Astrocyte (in vitro differentiated cells and primary cell): ENCODE results near the gene CPB2. TPM values are rescaled to one million over a fixed set of nuclear protein-coding genes. Genes with fewer than 3 reads are reported as not detected.

Experiments used
- DNase-seq: peaks from one replicate; pipeline ENCODE4 v3.0.0-alpha.2; 2010; ENCODE audit warnings: low read depth
- FAIRE-seq: peaks from 2 replicates; lab custom pipeline; 2011; peaks lifted over from hg19 to GRCh38; lab: Jason Lieb, UNC
- H2AFZ ChIP-seq: 2 replicates; pipeline ENCODE4 v1.6.0; 2012; ENCODE audit warnings: low read depth, low read length, inconsistent platforms
- H3K27ac ChIP-seq: 2 replicates; pipeline ENCODE4 v1.5.1; 2011; ENCODE audit warnings: low read depth, low read length, inconsistent platforms
- H3K27me3 ChIP-seq: 2 replicates; pipeline ENCODE4 v1.6.0; 2011; ENCODE audit warnings: low read length, inconsistent platforms; ENCODE audit not compliant: insufficient read depth
- H3K36me3 ChIP-seq: 2 replicates; pipeline ENCODE4 v1.5.1; 2011; ENCODE audit warnings: low read length, inconsistent platforms; ENCODE audit not compliant: insufficient read depth
- H3K4me1 ChIP-seq: 2 replicates; pipeline ENCODE4 v1.5.1; 2011; ENCODE audit warnings: low read length, inconsistent platforms; ENCODE audit not compliant: insufficient read depth
- H3K4me2 ChIP-seq: 2 replicates; pipeline ENCODE4 v1.6.0; 2012; ENCODE audit warnings: low read length, inconsistent platforms
- H3K4me3 ChIP-seq: 2 replicates; pipeline ENCODE4 v1.5.1; 2011; ENCODE audit warnings: low read depth, mild to moderate bottlenecking, low read length, inconsistent platforms; ENCODE audit not compliant: insufficient read depth
- H3K79me2 ChIP-seq: 2 replicates; pipeline ENCODE4 v1.6.0; 2012; ENCODE audit warnings: mild to moderate bottlenecking, low read length, inconsistent platforms; ENCODE audit not compliant: insufficient read depth
- H3K9ac ChIP-seq: 2 replicates; pipeline ENCODE4 v1.6.0; 2012; ENCODE audit warnings: mild to moderate bottlenecking, low read length, inconsistent platforms
- H3K9me3 ChIP-seq: 2 replicates; pipeline ENCODE4 v1.5.1; 2012; ENCODE audit warnings: low read depth, mild to moderate bottlenecking, low read length, inconsistent platforms; ENCODE audit not compliant: insufficient read depth
- H4K20me1 ChIP-seq: 2 replicates; pipeline ENCODE4 v1.6.0; 2012; ENCODE audit warnings: low read length, inconsistent platforms; ENCODE audit not compliant: insufficient read depth
- H3K27ac Mint-ChIP-seq: one replicate; pipeline ENCODE4 v1.8.0; 2021; ENCODE audit warnings: mild to moderate bottlenecking, mixed read lengths; ENCODE audit not compliant: unreplicated experiment
- H3K27me3 Mint-ChIP-seq: one replicate; pipeline ENCODE4 v1.8.0; 2021; ENCODE audit warnings: low read depth, mixed read lengths; ENCODE audit not compliant: unreplicated experiment
- H3K36me3 Mint-ChIP-seq: one replicate; pipeline ENCODE4 v1.8.0; 2021; ENCODE audit warnings: low read depth, mixed read lengths; ENCODE audit not compliant: unreplicated experiment
- H3K4me1 Mint-ChIP-seq: one replicate; pipeline ENCODE4 v1.8.0; 2021; ENCODE audit warnings: low read depth, mixed read lengths; ENCODE audit not compliant: unreplicated experiment
- H3K4me3 Mint-ChIP-seq: one replicate; pipeline ENCODE4 v1.8.0; 2021; ENCODE audit warnings: mild to moderate bottlenecking, moderate library complexity, mixed read lengths; ENCODE audit not compliant: unreplicated experiment
- H3K9me3 Mint-ChIP-seq: one replicate; pipeline ENCODE4 v1.8.0; 2021; ENCODE audit warnings: mild to moderate bottlenecking, mixed read lengths; ENCODE audit not compliant: unreplicated experiment
- EZH2 ChIP-seq: IDR thresholded peaks from 2 replicates; pipeline ENCODE4 v1.6.1; 2012; ENCODE audit warnings: mild to moderate bottlenecking, low read length, inconsistent platforms; ENCODE audit not compliant: insufficient read depth
- total RNA-seq: library from RNA; stranded (reverse); gene quantifications from 2 replicates; pipeline ENCODE4 v1.2.1, GENCODE V29; 2021
- TF ChIP-seq, protein P1 (sequence below): IDR thresholded peaks from 2 replicates; pipeline ENCODE4 v1.5.1; 2011; ENCODE audit warnings: low read depth, mild to moderate bottlenecking, inconsistent platforms, low read length, moderate library complexity; ENCODE audit not compliant: insufficient read depth

The CPB2 gene
- total RNA-seq, 1 donor from 2014 or later: not detected

DNA sequence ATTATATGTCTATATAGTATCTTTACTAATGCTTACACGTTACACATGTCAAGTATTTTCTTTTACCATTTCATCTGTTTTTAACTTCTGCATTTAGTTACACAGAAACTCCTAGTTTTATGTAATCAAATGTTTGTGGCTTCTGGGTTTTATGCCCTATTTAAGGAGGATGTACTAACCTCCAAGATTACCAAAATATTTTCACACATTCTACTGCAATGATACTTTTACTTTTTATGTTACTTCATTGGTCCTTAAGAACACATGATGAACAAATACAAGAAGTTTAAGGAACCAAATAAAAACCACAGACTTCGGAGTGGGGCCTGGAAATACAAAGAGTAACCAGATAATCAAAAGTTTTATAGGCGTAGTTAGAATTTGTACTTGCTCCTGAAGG lies 89.5 kb downstream of the CPB2 start:
- no peak for TF ChIP-seq EZH2
- TF ChIP-seq, protein P1, sequence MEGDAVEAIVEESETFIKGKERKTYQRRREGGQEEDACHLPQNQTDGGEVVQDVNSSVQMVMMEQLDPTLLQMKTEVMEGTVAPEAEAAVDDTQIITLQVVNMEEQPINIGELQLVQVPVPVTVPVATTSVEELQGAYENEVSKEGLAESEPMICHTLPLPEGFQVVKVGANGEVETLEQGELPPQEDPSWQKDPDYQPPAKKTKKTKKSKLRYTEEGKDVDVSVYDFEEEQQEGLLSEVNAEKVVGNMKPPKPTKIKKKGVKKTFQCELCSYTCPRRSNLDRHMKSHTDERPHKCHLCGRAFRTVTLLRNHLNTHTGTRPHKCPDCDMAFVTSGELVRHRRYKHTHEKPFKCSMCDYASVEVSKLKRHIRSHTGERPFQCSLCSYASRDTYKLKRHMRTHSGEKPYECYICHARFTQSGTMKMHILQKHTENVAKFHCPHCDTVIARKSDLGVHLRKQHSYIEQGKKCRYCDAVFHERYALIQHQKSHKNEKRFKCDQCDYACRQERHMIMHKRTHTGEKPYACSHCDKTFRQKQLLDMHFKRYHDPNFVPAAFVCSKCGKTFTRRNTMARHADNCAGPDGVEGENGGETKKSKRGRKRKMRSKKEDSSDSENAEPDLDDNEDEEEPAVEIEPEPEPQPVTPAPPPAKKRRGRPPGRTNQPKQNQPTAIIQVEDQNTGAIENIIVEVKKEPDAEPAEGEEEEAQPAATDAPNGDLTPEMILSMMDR: no peak

DNA sequence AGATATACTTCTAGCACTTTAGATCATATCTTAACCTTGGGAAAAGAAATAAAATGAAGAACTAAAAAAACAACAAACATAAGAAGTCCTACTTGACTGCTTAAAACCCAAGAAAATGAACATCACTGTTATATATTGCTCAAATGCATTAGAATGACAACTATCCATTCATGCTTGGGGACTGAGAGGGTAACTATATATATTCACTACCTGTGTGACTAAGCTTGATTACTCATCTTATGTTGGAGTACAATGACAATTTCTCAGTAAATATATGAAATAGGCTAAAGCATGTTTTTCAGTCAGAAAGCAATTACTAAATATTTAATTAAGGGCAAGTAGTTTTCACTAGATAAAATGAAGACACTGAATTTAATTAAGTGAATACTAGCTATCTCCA lies 92.4 kb downstream of the CPB2 start:
- FAIRE-seq: no peak
- H3K4me3 Mint-ChIP-seq: no peak overlapping the region
- Histone ChIP-seq H3K4me3 (no peak overlapping the region), H3K9ac (no peak overlapping the region), H3K36me3 (peaks cover 11% of the 10 kb centered on the region), H3K79me2 (no peaks in the 10 kb centered on the region), H2AFZ (no peak overlapping the region), H3K27ac (no peak overlapping the region), H3K4me2 (no peak overlapping the region), H3K4me1 (no peaks in the 10 kb centered on the region), H3K27me3 (no peaks in the 10 kb centered on the region), H4K20me1 (no peaks in the 10 kb centered on the region), H3K9me3 (no peaks in the 10 kb centered on the region)
- TF ChIP-seq, protein P1: no peak
- TF ChIP-seq EZH2: no peak
- H3K4me1 Mint-ChIP-seq: peaks cover 6% of the 10 kb centered on the region
- H3K27me3 Mint-ChIP-seq: no peaks in the 10 kb centered on the region
- DNase-seq: no peak
- no peaks in the 10 kb centered on the region for H3K9me3 Mint-ChIP-seq
- peaks cover 2% of the 10 kb centered on the region for H3K36me3 Mint-ChIP-seq
- no peak overlapping the region for H3K27ac Mint-ChIP-seq

More for the DNA sequence above, 89.5 kb downstream of the CPB2 start:
- no peak overlapping the region for H2AFZ ChIP-seq
- H3K9me3 Mint-ChIP-seq: no peaks in the 10 kb centered on the region
- peaks cover 8% of the 10 kb centered on the region for H3K4me1 Mint-ChIP-seq
- H3K27ac ChIP-seq: no peak overlapping the region
- H3K27me3 ChIP-seq: no peaks in the 10 kb centered on the region
- H3K36me3 ChIP-seq: peaks cover 14% of the 10 kb centered on the region
- no peak overlapping the region for H3K27ac Mint-ChIP-seq
- no peak for DNase-seq
- no peak overlapping the region for H3K4me3 ChIP-seq
- H3K9me3 ChIP-seq: no peaks in the 10 kb centered on the region
- H3K9ac ChIP-seq: no peak overlapping the region
- H4K20me1 ChIP-seq: no peaks in the 10 kb centered on the region
- peaks cover 2% of the 10 kb centered on the region for H3K36me3 Mint-ChIP-seq
- no peak overlapping the region for H3K4me3 Mint-ChIP-seq
- H3K4me1 ChIP-seq: no peaks in the 10 kb centered on the region
- FAIRE-seq: no peak
- H3K4me2 ChIP-seq: no peak overlapping the region
- H3K79me2 ChIP-seq: no peaks in the 10 kb centered on the region
- no peaks in the 10 kb centered on the region for H3K27me3 Mint-ChIP-seq

DNA sequence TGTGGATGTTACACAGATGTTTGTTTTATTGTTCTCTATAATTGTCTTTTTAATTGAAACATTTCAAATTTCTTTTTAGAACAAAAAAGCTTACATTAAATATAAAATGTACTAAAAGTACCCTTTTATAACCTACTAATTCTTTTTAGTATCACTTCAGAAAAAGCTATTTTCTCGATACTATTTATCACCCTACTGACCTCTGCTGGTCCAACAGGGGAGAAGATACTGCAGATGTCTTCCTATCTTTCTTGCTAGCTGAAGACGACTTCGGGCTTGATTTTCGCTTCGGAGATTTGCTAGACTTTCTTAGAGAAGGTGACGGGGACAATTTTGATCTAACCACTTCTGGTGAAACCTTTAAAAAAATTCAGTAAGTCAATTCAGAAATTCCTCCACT lies 94.7 kb downstream of the CPB2 start:
- H2AFZ ChIP-seq: no peak overlapping the region
- H3K4me3 Mint-ChIP-seq: no peak overlapping the region
- no peak for TF ChIP-seq EZH2
- TF ChIP-seq, protein P1: no peak
- FAIRE-seq: no peak
- H3K9me3 Mint-ChIP-seq: no peaks in the 10 kb centered on the region
- H3K79me2 ChIP-seq: no peaks in the 10 kb centered on the region
- H3K27me3 Mint-ChIP-seq: no peaks in the 10 kb centered on the region
- peaks cover 6% of the 10 kb centered on the region for H3K36me3 ChIP-seq
- H3K4me3 ChIP-seq: no peak overlapping the region
- H3K9me3 ChIP-seq: no peaks in the 10 kb centered on the region
- H3K4me2 ChIP-seq: no peak overlapping the region
- H3K4me1 Mint-ChIP-seq: peaks cover 6% of the 10 kb centered on the region
- no peak for DNase-seq
- no peaks in the 10 kb centered on the region for H4K20me1 ChIP-seq
- no peak overlapping the region for H3K27ac Mint-ChIP-seq
- H3K36me3 Mint-ChIP-seq: no peaks in the 10 kb centered on the region
- H3K4me1 ChIP-seq: no peaks in the 10 kb centered on the region
- H3K27ac ChIP-seq: no peak overlapping the region
- H3K27me3 ChIP-seq: no peaks in the 10 kb centered on the region
- no peak overlapping the region for H3K9ac ChIP-seq
